ENCODE measurements around the gene MRGPRE.

The MRGPRE gene

GRCh38 chr11:3201677-3202181 is 30.5 kb downstream of the MRGPRE start:
- Histone ChIP-seq H3K9me2 (replicated peaks; ENCODE audit: insufficient read depth, low read length) (no peaks in the 10 kb centered on the region), H3K27ac (ENCODE audit: low read length) (no peak overlapping the region), H3K4me3 (ENCODE audit: low read length) (no peak overlapping the region), H3K9me3 (replicated peaks; ENCODE audit: insufficient read depth, low read length) (no peaks in the 10 kb centered on the region), H3K36me3 (replicated peaks; ENCODE audit: insufficient read depth, low read length) (no peaks in the 10 kb centered on the region), H3K27me3 (replicated peaks; ENCODE audit: insufficient read depth, low read length) (peaks cover 74% of the 10 kb centered on the region), H3F3A (ENCODE audit: insufficient read depth, low read length) (no peaks in the 10 kb centered on the region), H4K20me1 (ENCODE audit: insufficient read depth, low read length) (no peaks in the 10 kb centered on the region), H2AFZ (ENCODE audit: low read length) (no peak overlapping the region), H3K4me1 (ENCODE audit: low read length) (no peaks in the 10 kb centered on the region), H3K79me2 (ENCODE audit: low read length) (no peaks in the 10 kb centered on the region), H3K4me2 (ENCODE audit: low read depth, low read length) (no peak overlapping the region), H3K9ac (ENCODE audit: low read length) (no peak overlapping the region)
- DNase-seq = no peak
- TF ChIP-seq EZH2phosphoT487 (IDR thresholded peaks at IDR 0.05; ENCODE audit: low read length) (no peak), EZH2 (optimal IDR thresholded peaks at IDR 0.05; ENCODE audit: low read depth, low read length) (no peak), CTCF (IDR thresholded peaks at IDR 0.05; ENCODE audit: low read length) (no peak)

GRCh38 chr11:3201112-3201581 is 31.1 kb downstream of the MRGPRE start:
- no peak for TF ChIP-seq EZH2 (optimal IDR thresholded peaks at IDR 0.05; ENCODE audit: low read depth, low read length)
- TF ChIP-seq EZH2phosphoT487 (IDR thresholded peaks at IDR 0.05; ENCODE audit: low read length) = no peak
- no peak for TF ChIP-seq CTCF (IDR thresholded peaks at IDR 0.05; ENCODE audit: low read length)
- no peak overlapping the region for H3K4me2 ChIP-seq (ENCODE audit: low read depth, low read length)
- no peaks in the 10 kb centered on the region for H3K4me1 ChIP-seq (ENCODE audit: low read length)
- no peak overlapping the region for H3K4me3 ChIP-seq (ENCODE audit: low read length)
- H3K79me2 ChIP-seq (ENCODE audit: low read length) = no peaks in the 10 kb centered on the region
- no peaks in the 10 kb centered on the region for H3K9me3 ChIP-seq (replicated peaks; ENCODE audit: insufficient read depth, low read length)
- no peaks in the 10 kb centered on the region for H3K36me3 ChIP-seq (replicated peaks; ENCODE audit: insufficient read depth, low read length)
- no peak for DNase-seq
- H3F3A ChIP-seq (ENCODE audit: insufficient read depth, low read length) = no peaks in the 10 kb centered on the region
- no peak overlapping the region for H2AFZ ChIP-seq (ENCODE audit: low read length)
- H3K9ac ChIP-seq (ENCODE audit: low read length) = no peak overlapping the region
- no peaks in the 10 kb centered on the region for H4K20me1 ChIP-seq (ENCODE audit: insufficient read depth, low read length)
- no peaks in the 10 kb centered on the region for H3K9me2 ChIP-seq (replicated peaks; ENCODE audit: insufficient read depth, low read length)
- no peak overlapping the region for H3K27ac ChIP-seq (ENCODE audit: low read length)
- peaks cover 79% of the 10 kb centered on the region for H3K27me3 ChIP-seq (replicated peaks; ENCODE audit: insufficient read depth, low read length)

GRCh38 chr11:3200388-3201111 is 31.7 kb downstream of the MRGPRE start:
- DNase-seq = no peak
- no peak overlapping the region for H2AFZ ChIP-seq (ENCODE audit: low read length)

More at GRCh38 chr11:3200388-3201111, 31.7 kb downstream of the MRGPRE start:
- H3K9me3 ChIP-seq (replicated peaks; ENCODE audit: insufficient read depth, low read length) = no peaks in the 10 kb centered on the region
- H3F3A ChIP-seq (ENCODE audit: insufficient read depth, low read length) = no peaks in the 10 kb centered on the region
- H3K79me2 ChIP-seq (ENCODE audit: low read length) = no peaks in the 10 kb centered on the region
- H3K36me3 ChIP-seq (replicated peaks; ENCODE audit: insufficient read depth, low read length) = no peaks in the 10 kb centered on the region
- TF ChIP-seq CTCF (IDR thresholded peaks at IDR 0.05; ENCODE audit: low read length) (no peak), EZH2 (optimal IDR thresholded peaks at IDR 0.05; ENCODE audit: low read depth, low read length) (no peak), EZH2phosphoT487 (IDR thresholded peaks at IDR 0.05; ENCODE audit: low read length) (no peak)
- no peaks in the 10 kb centered on the region for H3K9me2 ChIP-seq (replicated peaks; ENCODE audit: insufficient read depth, low read length)
- no peaks in the 10 kb centered on the region for H4K20me1 ChIP-seq (ENCODE audit: insufficient read depth, low read length)
- H3K27ac ChIP-seq (ENCODE audit: low read length) = no peak overlapping the region
- H3K9ac ChIP-seq (ENCODE audit: low read length) = no peak overlapping the region
- H3K4me3 ChIP-seq (ENCODE audit: low read length) = no peak overlapping the region
- H3K27me3 ChIP-seq (replicated peaks; ENCODE audit: insufficient read depth, low read length) = peaks cover 85% of the 10 kb centered on the region
- no peak overlapping the region for H3K4me2 ChIP-seq (ENCODE audit: low read depth, low read length)
- no peaks in the 10 kb centered on the region for H3K4me1 ChIP-seq (ENCODE audit: low read length)
